ENCODE measurements around the gene TMEM30B.

The TMEM30B gene

DNA sequence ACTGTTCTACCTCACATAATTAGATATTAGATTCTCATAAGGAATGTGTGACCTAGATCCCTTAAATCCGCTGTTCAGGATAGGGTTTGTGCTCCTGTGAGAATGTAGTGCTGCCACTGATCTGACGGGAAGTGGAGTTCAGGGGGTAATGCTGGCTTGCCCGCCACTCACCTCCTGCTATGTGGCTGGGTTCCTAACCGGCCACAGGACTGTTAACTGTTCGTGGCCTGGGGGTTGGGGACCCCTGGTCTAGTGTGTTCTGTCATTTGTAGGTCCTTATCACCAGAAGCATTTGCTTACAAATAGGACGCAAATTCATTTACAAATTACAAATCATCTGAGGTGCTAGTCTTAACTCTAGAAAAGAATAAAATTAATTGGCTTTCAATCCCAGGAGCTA is 16.4 kb upstream of the TMEM30B start:
- DNase-seq, result no peak

GRCh38 chr14:61296719-61297502 is 15.8 kb upstream of the TMEM30B start:
- DNase-seq, result peak; percentile 24

DNA sequence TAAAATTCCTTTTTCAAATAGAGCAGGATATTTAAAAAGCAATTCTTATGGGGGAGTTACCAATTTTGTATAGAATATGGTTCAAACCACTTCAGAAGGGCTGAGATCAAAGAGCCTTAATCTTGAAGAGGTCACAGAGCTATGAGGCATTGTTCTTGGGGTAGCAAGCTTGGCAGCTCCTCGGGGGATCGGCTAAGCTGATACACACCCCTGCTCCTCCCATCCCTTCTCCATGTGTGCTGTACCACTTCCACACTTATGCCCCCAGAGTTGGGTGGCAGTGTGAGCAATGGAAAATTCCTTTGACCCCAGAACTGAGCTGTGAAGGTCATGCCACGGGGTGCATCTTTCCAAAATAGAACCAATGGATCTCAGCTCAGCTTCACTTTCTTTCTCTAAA is 15.0 kb upstream of the TMEM30B start:
- DNase-seq, result no peak

DNA sequence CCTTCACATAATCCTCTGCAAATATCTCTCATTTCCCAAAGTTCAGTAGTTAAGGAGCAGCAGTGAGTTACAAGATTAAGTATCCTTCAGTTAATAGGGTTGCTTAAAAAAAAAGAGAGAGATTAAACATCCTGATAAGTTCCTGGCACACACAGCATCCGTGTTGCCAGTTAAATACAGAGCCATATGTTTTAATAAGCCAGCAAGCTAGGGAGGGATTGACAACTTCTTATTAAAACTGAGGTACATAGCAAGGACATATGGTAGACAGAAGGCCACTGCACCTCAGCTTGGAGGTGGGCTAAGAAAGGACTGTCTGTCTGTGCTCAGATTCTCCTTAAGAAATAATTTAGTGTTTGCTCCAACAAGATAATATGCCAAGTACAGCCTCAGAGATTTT is 9.6 kb upstream of the TMEM30B start:
- no peak for DNase-seq

DNA sequence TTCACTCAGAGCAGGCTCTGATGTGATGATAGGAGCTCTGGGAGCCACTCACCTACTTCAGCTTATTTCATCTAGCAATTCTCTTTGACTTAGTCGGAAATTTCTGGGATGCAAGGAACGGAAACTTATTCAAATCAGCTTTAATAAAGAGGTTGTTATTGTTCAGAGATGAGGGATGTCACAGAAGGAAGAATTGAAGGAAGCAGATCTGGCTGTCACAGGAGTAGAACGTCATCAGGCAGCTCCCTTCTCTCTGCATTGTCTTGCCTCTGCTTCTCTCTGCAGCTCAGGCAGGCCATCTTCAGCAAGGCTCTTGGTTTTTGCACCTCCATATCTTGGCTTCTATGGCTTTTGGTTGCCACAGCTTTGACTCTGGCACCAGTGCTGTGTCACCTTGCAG is 7.6 kb upstream of the TMEM30B start:
- no peak for DNase-seq

GRCh38 chr14:61288228-61288627 is 7.1 kb upstream of the TMEM30B start:
- DNase-seq, result no peak

DNA sequence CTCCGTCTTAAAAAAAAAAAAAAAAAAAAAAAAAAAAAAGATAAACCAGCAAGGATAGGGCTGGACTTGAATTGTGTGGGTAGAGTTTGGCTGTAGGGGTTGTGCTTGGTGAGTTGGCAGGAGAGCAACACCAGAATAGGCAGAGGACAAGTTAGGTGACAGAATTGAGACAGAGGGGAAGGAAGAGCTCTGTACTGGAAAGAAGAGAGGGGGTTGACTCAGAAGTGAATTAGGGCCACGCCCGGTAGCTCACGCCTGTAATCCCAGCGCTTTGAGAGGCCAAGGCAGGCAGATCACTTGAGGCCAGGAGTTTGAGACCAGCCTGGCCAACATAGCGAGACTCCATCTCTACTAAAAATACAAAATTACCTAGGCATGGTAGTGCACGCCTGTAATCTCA is 6.1 kb upstream of the TMEM30B start:
- DNase-seq, result no peak

DNA sequence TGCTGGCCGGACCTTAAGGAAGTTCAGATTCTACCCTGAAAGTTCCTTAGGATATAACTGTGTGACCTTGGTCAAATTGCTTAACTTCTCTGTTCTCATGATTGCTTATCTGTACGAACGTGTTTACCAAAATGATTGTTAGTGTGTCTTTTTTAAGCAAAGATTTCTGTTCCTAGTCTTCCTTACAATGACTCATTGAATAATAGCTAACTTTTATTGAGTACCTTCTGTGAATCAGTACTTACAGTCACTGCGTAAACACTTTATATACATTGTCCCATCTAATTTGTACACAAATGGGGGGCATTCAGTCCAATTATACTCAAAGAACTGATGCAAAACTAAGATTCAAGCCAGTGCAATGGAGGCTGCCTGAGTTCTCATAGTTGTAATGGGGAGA is 4.2 kb upstream of the TMEM30B start:
- DNase-seq, result no peak

DNA sequence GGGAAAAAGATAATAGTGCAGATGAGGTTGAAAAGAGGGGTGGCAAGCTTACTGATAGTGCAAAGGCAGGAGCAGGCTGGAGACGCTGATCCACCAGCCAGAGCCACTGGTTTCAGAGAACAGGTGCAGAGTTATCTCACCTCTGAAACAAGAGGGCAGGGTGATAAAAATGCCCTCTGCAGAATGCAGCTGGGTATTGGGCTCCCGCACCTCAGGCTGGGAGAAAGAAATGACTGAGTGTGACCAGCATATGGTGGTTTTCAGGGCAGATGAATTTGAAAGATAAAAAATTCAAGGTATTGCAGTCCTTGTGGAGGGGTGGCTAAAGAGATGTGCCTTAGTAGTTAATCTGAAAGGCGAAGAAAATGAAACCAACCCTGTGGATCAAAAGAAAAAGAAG is 2.9 kb upstream of the TMEM30B start:
- no peak for DNase-seq

GRCh38 chr14:61282746-61283145 is 1.6 kb upstream of the TMEM30B start:
- no peak for DNase-seq

- DNase-seq, result peak; percentile 22
These were observed 774 bp upstream of the TMEM30B start for GRCh38 chr14:61281948-61282275.

DNA sequence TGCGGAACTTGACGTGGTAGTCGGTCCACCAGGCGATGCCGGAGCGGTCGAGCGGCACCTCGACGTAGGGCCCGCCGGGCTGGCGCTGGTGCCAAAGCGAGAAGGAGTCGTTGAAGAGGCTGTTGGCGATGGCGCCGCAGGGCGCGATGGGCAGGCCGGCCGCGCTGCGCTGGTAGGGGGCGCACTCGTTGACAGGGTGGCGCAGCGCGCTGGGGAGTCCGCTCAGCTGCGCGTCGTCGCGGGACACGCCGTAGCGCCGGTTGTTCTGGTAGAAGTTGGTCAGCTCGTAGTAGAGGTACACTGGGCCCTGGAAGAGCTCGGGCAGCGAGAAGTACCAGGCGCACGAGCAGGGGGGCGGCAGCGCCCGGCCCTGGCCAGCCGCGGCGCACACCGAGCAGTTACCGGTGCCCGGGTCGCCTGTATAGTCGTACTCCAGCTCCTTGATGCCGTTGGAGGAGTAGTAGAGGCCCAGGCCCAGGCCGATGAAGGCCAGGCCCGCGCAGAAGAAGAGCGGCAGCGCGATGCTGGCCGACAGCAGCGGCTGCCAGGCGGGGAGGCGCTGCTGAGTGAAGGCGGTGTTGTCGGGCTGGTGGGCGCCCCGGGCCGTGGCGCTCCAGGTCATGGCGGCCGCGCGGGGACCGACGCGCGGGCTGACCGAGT is 482 bp downstream of the TMEM30B start:
- DNase-seq, result peak; percentile 62

- DNase-seq, result no peak
These were observed 1.0 kb downstream of the TMEM30B start for GRCh38 chr14:61280092-61280525.

- DNase-seq, result no peak
These were observed 2.1 kb downstream of the TMEM30B start for GRCh38 chr14:61279082-61279481.

GRCh38 chr14:61277784-61278183 is 3.4 kb downstream of the TMEM30B start:
- no peak for DNase-seq

- DNase-seq, result no peak
These were observed 3.9 kb downstream of the TMEM30B start for GRCh38 chr14:61277232-61277631.

GRCh38 chr14:61271552-61271951 is 9.6 kb downstream of the TMEM30B start:
- no peak for DNase-seq

DNA sequence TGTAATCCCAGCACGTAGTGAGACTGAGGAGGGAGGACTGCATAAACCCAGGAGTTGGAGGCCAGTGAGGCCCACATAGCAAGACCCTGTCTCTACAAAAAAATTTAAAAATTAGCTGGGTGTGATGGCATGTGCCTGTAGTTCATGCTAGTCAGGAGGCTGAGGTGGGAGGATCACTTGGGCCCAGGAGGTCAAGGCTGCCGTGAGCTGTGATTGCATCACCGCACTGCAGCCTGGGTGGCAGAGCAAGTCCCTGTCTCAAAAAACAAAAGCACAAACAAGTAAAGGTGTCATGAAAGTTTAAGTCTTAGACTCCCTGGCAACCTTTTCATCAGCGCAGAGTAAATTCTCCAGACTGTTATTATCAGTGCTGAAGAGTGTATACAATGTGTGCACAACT is 10.4 kb downstream of the TMEM30B start:
- DNase-seq, result no peak

GRCh38 chr14:61269321-61270083 is 11.6 kb downstream of the TMEM30B start:
- DNase-seq, result peak; percentile 73

- DNase-seq, result peak; percentile 56
These were observed 12.3 kb downstream of the TMEM30B start for GRCh38 chr14:61268812-61269211.

GRCh38 chr14:61266891-61267740 is 14.0 kb downstream of the TMEM30B start:
- DNase-seq, result peak; percentile 59

DNA sequence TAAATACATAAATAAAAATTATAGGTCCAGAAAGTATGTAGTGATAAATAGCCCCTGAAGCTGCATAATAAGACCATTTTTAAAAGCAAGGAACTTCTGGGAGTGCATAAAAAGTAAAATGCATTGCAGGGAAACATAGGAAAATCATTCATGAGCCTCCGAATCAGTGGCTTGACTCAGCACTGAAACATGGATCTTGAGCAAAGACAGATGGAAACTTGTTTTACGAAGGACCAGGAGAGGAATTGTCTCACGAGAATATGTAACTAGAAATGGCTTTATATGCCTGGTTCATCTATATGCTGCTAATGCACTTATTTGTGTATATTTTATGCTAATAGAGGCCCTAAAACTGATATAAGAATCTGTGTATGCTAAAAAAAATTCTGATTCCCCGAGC is 14.7 kb downstream of the TMEM30B start:
- DNase-seq, result peak; percentile 41

- no peak for DNase-seq
These were observed 16.5 kb downstream of the TMEM30B start for GRCh38 chr14:61264651-61265050.

Data from fibroblast of skin of right biceps (primary cell).